ENCODE results near the gene RCOR1. TPM values are rescaled to one million over a fixed set of nuclear protein-coding genes. Genes with fewer than 3 reads are reported as not detected.

Gene RCOR1
- polyA plus RNA-seq, 2 of the 4 experiments (the other 2 are of a cell fraction), result 17.7 to 24.7 TPM

DNA sequence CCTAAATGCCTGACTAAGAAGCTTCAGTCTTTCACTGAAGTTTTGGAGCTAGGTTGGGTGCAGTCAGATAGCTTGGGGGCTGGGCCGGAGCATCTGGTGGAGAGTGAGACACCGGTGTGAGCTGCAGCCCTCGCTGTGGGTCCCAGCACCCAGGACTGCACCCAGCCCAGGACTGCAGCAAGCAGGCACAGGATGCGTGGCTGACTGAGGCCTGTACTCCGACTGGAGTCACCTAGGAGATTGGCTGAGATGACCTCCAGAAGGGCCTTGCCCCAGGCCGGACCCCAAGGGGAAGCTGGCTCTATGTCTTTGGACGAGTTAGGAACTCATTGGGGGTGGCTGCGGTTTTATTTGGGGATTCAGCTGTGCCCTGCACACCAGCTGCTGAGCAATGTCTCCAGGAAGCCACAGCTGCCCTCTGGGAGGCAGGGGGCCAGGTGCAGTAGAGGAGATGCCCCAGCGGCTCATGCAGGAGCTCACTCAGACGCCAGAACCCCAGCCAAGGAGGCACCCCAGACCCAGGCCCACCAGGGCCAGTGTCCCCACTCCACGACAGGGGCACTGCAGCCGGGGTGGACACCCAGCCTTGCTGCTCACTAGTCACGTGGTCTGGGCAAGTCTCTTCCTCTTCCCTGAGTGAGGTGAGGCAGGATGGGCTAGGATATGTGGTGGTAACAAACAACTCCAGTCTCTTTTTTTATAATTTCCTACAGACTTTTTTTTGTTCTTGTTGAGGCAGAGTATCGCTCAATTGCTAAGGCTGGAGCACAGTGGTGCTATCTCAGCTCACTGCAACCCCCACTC lies 31.8 kb upstream of the RCOR1 start:
- CTCF ChIA-PET, result interaction anchor here (1.2 to 2.5 kb wide), 4 partner anchors 11 to 36 kb away, joined by 4 to 7 read pairs (median 6); no protein-coding TSS in a partner anchor
- ATAC-seq, result peak; percentile 46 to 58; a peak in 5 of 6 replicates

DNA sequence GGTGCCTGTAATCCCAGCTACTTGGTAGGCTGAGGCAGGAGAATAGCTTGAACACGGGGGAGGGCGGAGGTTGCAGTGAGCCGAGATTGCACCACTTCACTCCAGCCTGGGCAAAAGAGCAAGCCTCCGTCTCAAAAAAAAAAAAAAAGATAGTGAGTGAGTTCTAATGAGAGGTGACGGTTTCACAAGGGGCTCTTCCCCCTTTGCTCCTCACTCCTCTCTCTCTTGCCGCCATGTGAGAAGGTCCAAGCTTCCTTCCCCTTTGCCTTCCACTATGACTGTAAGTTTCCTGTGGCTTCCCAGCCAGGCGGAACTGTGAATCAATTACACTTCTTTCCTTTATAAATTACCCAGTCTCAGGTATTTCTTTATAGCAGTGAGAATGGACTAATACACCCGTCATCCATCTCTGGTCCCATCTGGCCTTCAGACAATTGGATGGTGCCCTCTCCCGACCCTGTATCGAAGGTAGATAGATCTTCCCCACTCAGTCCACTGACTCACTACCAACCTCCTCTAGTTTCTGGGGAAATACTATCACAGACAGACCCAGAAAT lies 27.0 kb upstream of the RCOR1 start:
- FAIRE-seq, result no peak
- H3K4me1 ChIP-seq, result peaks cover 12% of the 10 kb centered on the region
- POLR2A ChIA-PET, result interaction anchor here (1.0 kb wide), 1 partner anchor 41 kb away, joined by 4 read pairs; no protein-coding TSS in a partner anchor
- DNase-seq (ENCODE audit: low read depth in 1 of 2, low spot score in 1 of 2), result no peak
- no peak overlapping the region for H3K4me2 ChIP-seq
- WGBS (ENCODE audit: missing lambda C conversion rate), result 80% methylated on average over 10 of the region's 10 CpGs
- ATAC-seq, result no peak
- H3K27ac ChIP-seq, result no peak overlapping the region
- H3K4me3 ChIP-seq, result no peak overlapping the region
- no peaks in the 10 kb centered on the region for H3K9me3 ChIP-seq
- CTCF ChIA-PET, result interaction anchor here (0.7 to 1.1 kb wide), 2 partner anchors 11 to 42 kb away, joined by 3 read pairs; no protein-coding TSS in a partner anchor
- TF ChIP-seq PHF8 (IDR thresholded peaks at IDR 0.05; ENCODE audit: borderline replicate concordance, low read depth), result no peak
- no peak for TF ChIP-seq NR3C1 (IDR thresholded peaks at IDR 0.05)
- no peak for TF ChIP-seq ZNF302 (CRISPR knock-in tag; IDR thresholded peaks at IDR 0.05)

More for the DNA sequence above, 31.8 kb upstream of the RCOR1 start:
- POLR2A ChIA-PET, result no interaction called here
- Histone ChIP-seq H3K27ac (no peak overlapping the region), H3K9me3 (no peaks in the 10 kb centered on the region), H3K4me1 (no peaks in the 10 kb centered on the region), H3K4me3 (no peak overlapping the region), H3K4me2 (no peak overlapping the region)
- DNase-seq (ENCODE audit: low read depth in 1 of 2, low spot score in 1 of 2), result no peak
- 73% methylated on average over 12 of the region's 14 CpGs for WGBS (ENCODE audit: missing lambda C conversion rate)
- TF ChIP-seq, protein P1, sequence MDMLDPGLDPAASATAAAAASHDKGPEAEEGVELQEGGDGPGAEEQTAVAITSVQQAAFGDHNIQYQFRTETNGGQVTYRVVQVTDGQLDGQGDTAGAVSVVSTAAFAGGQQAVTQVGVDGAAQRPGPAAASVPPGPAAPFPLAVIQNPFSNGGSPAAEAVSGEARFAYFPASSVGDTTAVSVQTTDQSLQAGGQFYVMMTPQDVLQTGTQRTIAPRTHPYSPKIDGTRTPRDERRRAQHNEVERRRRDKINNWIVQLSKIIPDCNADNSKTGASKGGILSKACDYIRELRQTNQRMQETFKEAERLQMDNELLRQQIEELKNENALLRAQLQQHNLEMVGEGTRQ (IDR thresholded peaks at IDR 0.05), result no peak
- TF ChIP-seq, protein P2, sequence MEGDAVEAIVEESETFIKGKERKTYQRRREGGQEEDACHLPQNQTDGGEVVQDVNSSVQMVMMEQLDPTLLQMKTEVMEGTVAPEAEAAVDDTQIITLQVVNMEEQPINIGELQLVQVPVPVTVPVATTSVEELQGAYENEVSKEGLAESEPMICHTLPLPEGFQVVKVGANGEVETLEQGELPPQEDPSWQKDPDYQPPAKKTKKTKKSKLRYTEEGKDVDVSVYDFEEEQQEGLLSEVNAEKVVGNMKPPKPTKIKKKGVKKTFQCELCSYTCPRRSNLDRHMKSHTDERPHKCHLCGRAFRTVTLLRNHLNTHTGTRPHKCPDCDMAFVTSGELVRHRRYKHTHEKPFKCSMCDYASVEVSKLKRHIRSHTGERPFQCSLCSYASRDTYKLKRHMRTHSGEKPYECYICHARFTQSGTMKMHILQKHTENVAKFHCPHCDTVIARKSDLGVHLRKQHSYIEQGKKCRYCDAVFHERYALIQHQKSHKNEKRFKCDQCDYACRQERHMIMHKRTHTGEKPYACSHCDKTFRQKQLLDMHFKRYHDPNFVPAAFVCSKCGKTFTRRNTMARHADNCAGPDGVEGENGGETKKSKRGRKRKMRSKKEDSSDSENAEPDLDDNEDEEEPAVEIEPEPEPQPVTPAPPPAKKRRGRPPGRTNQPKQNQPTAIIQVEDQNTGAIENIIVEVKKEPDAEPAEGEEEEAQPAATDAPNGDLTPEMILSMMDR (IDR thresholded peaks at IDR 0.05), result no peak
- no peak for TF ChIP-seq MAFK (IDR thresholded peaks at IDR 0.05; ENCODE audit: partially characterized antibody)
- no peak for TF ChIP-seq RNF2 (IDR thresholded peaks at IDR 0.05; ENCODE audit: borderline replicate concordance, low read depth)
- no peak for TF ChIP-seq FOXS1 (CRISPR knock-in tag; IDR thresholded peaks at IDR 0.05)
- TF ChIP-seq, protein P3, sequence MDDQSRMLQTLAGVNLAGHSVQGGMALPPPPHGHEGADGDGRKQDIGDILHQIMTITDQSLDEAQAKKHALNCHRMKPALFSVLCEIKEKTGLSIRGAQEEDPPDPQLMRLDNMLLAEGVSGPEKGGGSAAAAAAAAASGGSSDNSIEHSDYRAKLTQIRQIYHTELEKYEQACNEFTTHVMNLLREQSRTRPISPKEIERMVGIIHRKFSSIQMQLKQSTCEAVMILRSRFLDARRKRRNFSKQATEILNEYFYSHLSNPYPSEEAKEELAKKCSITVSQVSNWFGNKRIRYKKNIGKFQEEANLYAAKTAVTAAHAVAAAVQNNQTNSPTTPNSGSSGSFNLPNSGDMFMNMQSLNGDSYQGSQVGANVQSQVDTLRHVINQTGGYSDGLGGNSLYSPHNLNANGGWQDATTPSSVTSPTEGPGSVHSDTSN (IDR thresholded peaks at IDR 0.05), result no peak
- TF ChIP-seq EHF (CRISPR knock-in tag; IDR thresholded peaks at IDR 0.05), result no peak
- TF ChIP-seq GATA3 (IDR thresholded peaks at IDR 0.05; ENCODE audit: borderline replicate concordance), result no peak
- FAIRE-seq, result no peak

DNA sequence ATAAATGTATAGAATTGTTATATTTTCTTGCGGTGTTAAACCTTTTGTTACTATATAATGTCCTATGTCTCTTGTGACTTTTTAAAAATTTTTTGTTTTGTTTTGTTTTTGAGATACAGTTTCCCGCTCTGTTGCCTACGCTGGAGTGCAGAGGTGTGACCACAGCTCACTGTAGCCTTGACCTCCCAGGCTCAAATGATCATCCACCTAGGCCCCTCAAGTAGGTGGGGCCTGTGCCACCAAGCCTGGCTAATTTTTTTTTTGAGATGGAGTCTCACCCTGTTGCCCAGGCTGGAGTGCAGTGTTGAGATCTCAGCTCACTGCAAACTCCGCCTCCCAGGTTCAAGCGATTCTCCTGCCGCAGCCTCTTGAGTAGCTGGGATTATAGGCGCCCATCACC lies 26.5 kb upstream of the RCOR1 start:
- WGBS (ENCODE audit: missing lambda C conversion rate), result 95% methylated on average over 7 of the region's 7 CpGs
- ChIA-PET POLR2A (interaction anchor here (1.0 kb wide), 1 partner anchor 41 kb away, joined by 4 read pairs; no protein-coding TSS in a partner anchor), CTCF (interaction anchor here (0.7 to 1.2 kb wide), 4 partner anchors 11 to 352 kb away, joined by 3 to 4 read pairs (median 3); no protein-coding TSS in a partner anchor)
- ATAC-seq (no peak), FAIRE-seq (no peak), DNase-seq (ENCODE audit: low read depth in 1 of 2, low spot score in 1 of 2) (no peak)
- Histone ChIP-seq H3K27ac (no peak overlapping the region), H3K4me2 (no peak overlapping the region), H3K9me3 (no peaks in the 10 kb centered on the region), H3K4me3 (no peak overlapping the region), H3K4me1 (peaks cover 12% of the 10 kb centered on the region)
- no peak for TF ChIP-seq ZNF302 (CRISPR knock-in tag; IDR thresholded peaks at IDR 0.05)
- TF ChIP-seq, protein P4, sequence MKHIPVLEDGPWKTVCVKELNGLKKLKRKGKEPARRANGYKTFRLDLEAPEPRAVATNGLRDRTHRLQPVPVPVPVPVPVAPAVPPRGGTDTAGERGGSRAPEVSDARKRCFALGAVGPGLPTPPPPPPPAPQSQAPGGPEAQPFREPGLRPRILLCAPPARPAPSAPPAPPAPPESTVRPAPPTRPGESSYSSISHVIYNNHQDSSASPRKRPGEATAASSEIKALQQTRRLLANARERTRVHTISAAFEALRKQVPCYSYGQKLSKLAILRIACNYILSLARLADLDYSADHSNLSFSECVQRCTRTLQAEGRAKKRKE (CRISPR knock-in tag; IDR thresholded peaks at IDR 0.05; ENCODE audit: low read depth), result no peak

Data from A549 (cell line).